ENCODE measurements around the gene TSEN34. TPM values are rescaled to one million over a fixed set of nuclear protein-coding genes. Genes with fewer than 3 reads are reported as not detected.

Gene TSEN34
- total RNA-seq, 1 experiment from 2014 or later = 52.2 TPM

DNA sequence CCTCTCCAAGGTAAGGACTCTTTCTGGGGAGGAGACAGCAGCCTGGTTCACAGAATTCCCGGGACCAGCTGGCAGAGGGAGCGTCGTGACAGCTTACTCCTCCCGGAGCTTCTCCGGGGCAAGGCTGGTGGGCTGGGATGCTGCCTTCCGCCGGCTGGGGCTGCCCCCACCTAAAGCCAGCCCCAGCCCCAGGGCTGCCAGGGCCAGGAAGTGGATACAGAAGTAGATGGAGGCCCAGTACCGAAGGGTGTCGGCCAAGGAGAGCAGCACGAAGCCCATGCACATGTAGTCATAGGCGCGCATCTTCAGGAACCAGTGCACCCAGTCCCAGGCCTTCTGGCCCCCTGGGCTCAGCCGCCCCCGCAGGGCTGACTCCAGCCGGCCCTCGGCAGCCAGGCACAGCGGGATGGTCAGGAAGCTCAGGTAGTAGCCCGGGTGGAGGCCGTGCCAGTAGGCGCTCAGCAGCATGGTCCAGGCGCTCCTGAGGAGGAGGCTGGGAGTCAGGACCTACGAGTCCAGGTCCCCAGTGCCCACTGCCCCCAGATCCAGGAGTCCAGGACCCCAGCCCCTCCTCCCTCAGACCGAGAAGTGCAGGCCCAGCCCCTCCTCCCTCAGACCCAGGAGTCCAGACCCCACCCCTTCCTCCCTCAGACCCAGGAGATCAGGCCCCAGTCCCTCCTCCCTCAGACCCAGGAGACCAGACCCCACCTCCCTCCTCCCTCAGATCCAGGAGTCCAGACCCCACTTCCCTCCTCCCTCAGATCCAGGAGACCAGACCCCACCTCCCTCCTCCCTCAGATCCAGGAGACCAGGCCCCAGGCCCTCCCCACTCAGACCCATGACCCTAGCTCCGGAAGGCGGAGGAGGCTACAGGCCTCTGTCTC is 16.9 kb upstream of the TSEN34 start:
- no peak for DNase-seq
- no peaks in the 10 kb centered on the region for H3K27me3 Mint-ChIP-seq (ENCODE audit: unreplicated experiment)
- peak overlapping the region; percentile 95 for H3K27ac Mint-ChIP-seq (ENCODE audit: unreplicated experiment)
- H3K9me3 Mint-ChIP-seq (ENCODE audit: low read depth, unreplicated experiment) = no peaks in the 10 kb centered on the region
- intact Hi-C loops (cut with micrococcal nuclease; ENCODE audit: unreplicated experiment) = loop anchor here (1.0 kb wide), 1 partner anchor 57 kb away; no protein-coding TSS in a partner anchor
- CTCF ChIA-PET = interaction anchor here (1.4 to 3.5 kb wide), 4 partner anchors 14 to 91 kb away, joined by 6 to 35 read pairs (median 9); partner anchors contain the start of genes LENG1, MBOAT7, RPS9 and TSEN34
- H3K4me3 Mint-ChIP-seq (ENCODE audit: low read depth, unreplicated experiment) = peak overlapping the region; percentile 26
- peaks cover 80% of the 10 kb centered on the region for H3K36me3 Mint-ChIP-seq (ENCODE audit: insufficient read depth, unreplicated experiment)
- TF ChIP-seq, protein P1, sequence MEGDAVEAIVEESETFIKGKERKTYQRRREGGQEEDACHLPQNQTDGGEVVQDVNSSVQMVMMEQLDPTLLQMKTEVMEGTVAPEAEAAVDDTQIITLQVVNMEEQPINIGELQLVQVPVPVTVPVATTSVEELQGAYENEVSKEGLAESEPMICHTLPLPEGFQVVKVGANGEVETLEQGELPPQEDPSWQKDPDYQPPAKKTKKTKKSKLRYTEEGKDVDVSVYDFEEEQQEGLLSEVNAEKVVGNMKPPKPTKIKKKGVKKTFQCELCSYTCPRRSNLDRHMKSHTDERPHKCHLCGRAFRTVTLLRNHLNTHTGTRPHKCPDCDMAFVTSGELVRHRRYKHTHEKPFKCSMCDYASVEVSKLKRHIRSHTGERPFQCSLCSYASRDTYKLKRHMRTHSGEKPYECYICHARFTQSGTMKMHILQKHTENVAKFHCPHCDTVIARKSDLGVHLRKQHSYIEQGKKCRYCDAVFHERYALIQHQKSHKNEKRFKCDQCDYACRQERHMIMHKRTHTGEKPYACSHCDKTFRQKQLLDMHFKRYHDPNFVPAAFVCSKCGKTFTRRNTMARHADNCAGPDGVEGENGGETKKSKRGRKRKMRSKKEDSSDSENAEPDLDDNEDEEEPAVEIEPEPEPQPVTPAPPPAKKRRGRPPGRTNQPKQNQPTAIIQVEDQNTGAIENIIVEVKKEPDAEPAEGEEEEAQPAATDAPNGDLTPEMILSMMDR (IDR thresholded peaks at IDR 0.05; ENCODE audit: unreplicated experiment) = no peak
- no TSS peak for BruUV-seq (replicated peaks)
- no peaks in the 10 kb centered on the region for H3K4me1 Mint-ChIP-seq (ENCODE audit: low read depth, unreplicated experiment)

DNA sequence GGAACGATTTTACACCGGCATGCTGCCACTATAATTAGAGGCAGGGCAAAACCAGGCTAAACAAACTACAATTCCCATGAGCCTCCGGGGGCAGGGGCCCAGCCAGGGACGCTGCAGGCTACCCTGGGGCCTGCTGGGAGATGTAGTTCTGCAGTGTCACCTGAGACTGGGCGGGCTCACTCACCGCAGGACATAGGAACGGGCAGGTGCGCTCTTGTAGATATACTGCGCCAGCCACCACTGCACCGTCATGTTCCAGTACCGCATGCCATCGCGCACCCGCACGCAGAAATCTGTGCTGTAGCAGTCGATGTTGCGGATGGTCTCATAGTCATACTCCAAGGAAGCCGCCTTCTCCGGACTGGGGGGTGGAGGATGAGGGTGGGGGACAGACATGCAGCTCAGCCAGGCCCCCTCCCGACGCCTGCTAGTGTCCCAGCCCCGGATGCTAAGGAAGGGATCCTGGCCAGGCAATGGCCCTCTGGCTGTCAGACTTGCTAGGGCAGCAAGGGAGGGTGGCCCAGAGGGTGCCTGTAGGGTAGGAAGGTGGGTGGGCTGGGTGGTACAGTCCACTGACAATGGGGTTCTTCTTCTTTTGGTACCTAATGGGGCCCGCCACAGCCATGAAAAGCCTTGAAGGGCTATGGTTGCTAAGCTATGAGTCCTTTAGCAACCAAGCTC is 12.4 kb upstream of the TSEN34 start:
- intact Hi-C loops (cut with micrococcal nuclease; ENCODE audit: unreplicated experiment) = no loop called here
- DNase-seq = no peak
- Mint-ChIP-seq H3K9me3 (ENCODE audit: low read depth, unreplicated experiment) (no peaks in the 10 kb centered on the region), H3K4me1 (ENCODE audit: low read depth, unreplicated experiment) (no peaks in the 10 kb centered on the region), H3K27me3 (ENCODE audit: unreplicated experiment) (no peaks in the 10 kb centered on the region), H3K36me3 (ENCODE audit: insufficient read depth, unreplicated experiment) (peaks cover 72% of the 10 kb centered on the region), H3K4me3 (ENCODE audit: low read depth, unreplicated experiment) (no peak overlapping the region), H3K27ac (ENCODE audit: unreplicated experiment) (no peak overlapping the region)
- no TSS peak for BruUV-seq (replicated peaks)
- TF ChIP-seq, protein P1 (IDR thresholded peaks at IDR 0.05; ENCODE audit: unreplicated experiment) = no peak
- CTCF ChIA-PET = no interaction called here

GRCh38 chr19:54179262-54179852 is 11.8 kb upstream of the TSEN34 start:
- Mint-ChIP-seq H3K36me3 (ENCODE audit: insufficient read depth, unreplicated experiment) (peaks cover 72% of the 10 kb centered on the region), H3K4me3 (ENCODE audit: low read depth, unreplicated experiment) (no peak overlapping the region), H3K27ac (ENCODE audit: unreplicated experiment) (no peak overlapping the region), H3K27me3 (ENCODE audit: unreplicated experiment) (no peaks in the 10 kb centered on the region), H3K4me1 (ENCODE audit: low read depth, unreplicated experiment) (no peaks in the 10 kb centered on the region), H3K9me3 (ENCODE audit: low read depth, unreplicated experiment) (no peaks in the 10 kb centered on the region)
- TSS peak; percentile 11 for BruUV-seq (replicated peaks)
- TF ChIP-seq, protein P1 (IDR thresholded peaks at IDR 0.05; ENCODE audit: unreplicated experiment) = no peak
- no peak for DNase-seq
- CTCF ChIA-PET = interaction anchor here (0.7 kb wide), 1 partner anchor 70 kb away, joined by 6 read pairs; no protein-coding TSS in a partner anchor
- intact Hi-C loops (cut with micrococcal nuclease; ENCODE audit: unreplicated experiment) = no loop called here

DNA sequence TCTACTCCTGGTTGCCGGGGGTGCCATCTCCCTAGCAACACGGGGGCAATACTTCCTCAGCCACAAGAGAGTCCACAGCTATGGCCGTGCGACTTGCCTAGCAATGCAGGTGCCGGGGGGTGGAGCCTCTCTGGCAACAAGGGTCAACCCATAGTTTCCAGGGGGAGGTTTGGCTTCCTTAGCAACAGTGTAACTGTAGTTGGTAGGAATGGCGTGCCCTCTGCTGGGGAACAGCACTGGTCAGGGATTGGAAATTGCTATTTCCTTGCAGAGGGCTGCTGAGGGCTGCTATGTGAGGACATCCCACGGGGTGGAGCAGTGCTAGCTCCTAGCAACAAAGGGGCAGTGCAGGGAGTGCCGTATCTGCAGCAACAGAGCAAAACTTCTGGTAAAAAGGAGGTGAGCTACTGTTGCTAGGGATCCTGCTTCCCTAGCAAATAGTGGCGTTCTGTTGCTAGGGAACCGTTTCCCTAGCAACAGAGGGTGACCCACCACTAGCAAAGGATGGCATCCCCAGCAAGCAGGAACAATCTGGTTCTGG is 11.1 kb upstream of the TSEN34 start:
- CTCF ChIA-PET = interaction anchor here (0.7 kb wide), 1 partner anchor 69 kb away, joined by 6 read pairs; no protein-coding TSS in a partner anchor
- H3K36me3 Mint-ChIP-seq (ENCODE audit: insufficient read depth, unreplicated experiment) = peaks cover 68% of the 10 kb centered on the region
- no peaks in the 10 kb centered on the region for H3K4me1 Mint-ChIP-seq (ENCODE audit: low read depth, unreplicated experiment)
- no peak overlapping the region for H3K4me3 Mint-ChIP-seq (ENCODE audit: low read depth, unreplicated experiment)
- intact Hi-C loops (cut with micrococcal nuclease; ENCODE audit: unreplicated experiment) = no loop called here
- BruUV-seq (replicated peaks) = no TSS peak
- DNase-seq = no peak
- TF ChIP-seq, protein P1 (IDR thresholded peaks at IDR 0.05; ENCODE audit: unreplicated experiment) = peak; percentile 24
- H3K9me3 Mint-ChIP-seq (ENCODE audit: low read depth, unreplicated experiment) = no peaks in the 10 kb centered on the region
- no peaks in the 10 kb centered on the region for H3K27me3 Mint-ChIP-seq (ENCODE audit: unreplicated experiment)
- no peak overlapping the region for H3K27ac Mint-ChIP-seq (ENCODE audit: unreplicated experiment)
